Subcutaneous adipose tissue (tissue), 4 donors: Measurements from ENCODE around the gene TACC3. TPM values are rescaled to one million over a fixed set of nuclear protein-coding genes. Genes with fewer than 3 reads are reported as not detected.

Experiments
- total RNA-seq, 4 donors: library from RNA; depleted of rRNA; stranded (reverse); fragments of >200 nt; gene quantifications; one replicate each; pipeline ENCODE4 v1.1.0, GENCODE V29; 2016
- TF ChIP-seq, protein P1 (sequence below): fragments of 450-650 bp; IDR thresholded peaks from one replicate; pipeline ENCODE4 v1.5.1; 2016; ENCODE audit warnings: low read depth, mild to moderate bottlenecking, control low read depth, antibody characterized with exemption, moderate library complexity

TACC3 gene
- total RNA-seq, 4 donors from 2014 or later = 3.9 to 18.1 (median 15.4) TPM

- TF ChIP-seq, protein P1, sequence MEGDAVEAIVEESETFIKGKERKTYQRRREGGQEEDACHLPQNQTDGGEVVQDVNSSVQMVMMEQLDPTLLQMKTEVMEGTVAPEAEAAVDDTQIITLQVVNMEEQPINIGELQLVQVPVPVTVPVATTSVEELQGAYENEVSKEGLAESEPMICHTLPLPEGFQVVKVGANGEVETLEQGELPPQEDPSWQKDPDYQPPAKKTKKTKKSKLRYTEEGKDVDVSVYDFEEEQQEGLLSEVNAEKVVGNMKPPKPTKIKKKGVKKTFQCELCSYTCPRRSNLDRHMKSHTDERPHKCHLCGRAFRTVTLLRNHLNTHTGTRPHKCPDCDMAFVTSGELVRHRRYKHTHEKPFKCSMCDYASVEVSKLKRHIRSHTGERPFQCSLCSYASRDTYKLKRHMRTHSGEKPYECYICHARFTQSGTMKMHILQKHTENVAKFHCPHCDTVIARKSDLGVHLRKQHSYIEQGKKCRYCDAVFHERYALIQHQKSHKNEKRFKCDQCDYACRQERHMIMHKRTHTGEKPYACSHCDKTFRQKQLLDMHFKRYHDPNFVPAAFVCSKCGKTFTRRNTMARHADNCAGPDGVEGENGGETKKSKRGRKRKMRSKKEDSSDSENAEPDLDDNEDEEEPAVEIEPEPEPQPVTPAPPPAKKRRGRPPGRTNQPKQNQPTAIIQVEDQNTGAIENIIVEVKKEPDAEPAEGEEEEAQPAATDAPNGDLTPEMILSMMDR = no peak
Measured at GRCh38 chr4:1721666-1722550, 587 bp downstream of the TACC3 start.

- TF ChIP-seq, protein P1 = no peak
Measured at GRCh38 chr4:1722551-1723118, 1.3 kb downstream of the TACC3 start.

DNA sequence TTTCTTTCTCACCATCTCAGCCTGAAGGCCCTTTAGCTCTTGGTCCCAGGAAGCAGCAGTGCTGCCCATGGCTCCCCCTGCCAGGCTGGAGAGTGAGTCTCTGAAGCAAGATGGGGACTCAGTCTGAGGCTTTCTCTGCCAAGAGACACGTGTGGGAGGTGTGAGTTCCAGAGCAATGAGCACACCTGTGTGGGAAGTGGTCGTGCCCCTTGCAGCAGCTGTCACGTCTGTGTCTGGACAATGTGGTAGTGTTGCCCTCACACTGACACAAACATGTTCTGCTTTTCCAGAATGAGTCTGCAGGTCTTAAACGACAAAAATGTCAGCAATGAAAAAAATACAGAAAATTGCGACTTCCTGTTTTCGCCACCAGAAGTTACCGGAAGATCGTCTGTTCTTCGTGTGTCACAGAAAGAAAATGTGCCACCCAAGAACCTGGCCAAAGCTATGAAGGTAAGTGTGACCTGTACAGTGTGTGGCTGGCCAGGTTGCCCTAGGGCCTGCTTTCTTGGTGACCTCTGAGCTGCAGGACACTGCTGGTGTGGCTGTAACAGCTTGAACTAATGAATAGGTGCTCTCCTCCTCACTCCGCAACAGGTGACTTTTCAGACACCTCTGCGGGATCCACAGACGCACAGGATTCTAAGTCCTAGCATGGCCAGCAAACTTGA, 1.9 kb downstream of the TACC3 start:
- TF ChIP-seq, protein P1 = no peak

DNA sequence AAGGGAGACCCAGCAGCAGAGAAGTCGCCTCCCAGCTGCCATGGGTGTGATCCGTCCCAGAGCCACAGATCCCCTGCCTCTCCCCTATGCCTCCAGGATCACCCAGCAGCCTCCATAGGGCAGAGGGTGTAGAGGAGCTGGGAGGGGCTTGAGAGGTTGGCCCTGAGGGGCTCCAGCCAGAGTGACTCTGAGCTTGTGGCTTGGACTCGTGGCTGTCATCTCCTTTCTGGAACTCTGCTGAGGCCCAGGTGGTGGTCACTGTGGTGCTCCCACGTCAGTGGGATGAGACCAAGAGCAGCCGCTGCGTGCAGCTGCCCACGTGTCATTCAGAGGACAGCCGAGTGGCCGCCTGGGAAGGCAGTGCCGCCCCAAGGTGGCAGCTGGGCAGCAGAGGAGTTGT, 4.2 kb downstream of the TACC3 start:
- TF ChIP-seq, protein P1 = no peak

DNA sequence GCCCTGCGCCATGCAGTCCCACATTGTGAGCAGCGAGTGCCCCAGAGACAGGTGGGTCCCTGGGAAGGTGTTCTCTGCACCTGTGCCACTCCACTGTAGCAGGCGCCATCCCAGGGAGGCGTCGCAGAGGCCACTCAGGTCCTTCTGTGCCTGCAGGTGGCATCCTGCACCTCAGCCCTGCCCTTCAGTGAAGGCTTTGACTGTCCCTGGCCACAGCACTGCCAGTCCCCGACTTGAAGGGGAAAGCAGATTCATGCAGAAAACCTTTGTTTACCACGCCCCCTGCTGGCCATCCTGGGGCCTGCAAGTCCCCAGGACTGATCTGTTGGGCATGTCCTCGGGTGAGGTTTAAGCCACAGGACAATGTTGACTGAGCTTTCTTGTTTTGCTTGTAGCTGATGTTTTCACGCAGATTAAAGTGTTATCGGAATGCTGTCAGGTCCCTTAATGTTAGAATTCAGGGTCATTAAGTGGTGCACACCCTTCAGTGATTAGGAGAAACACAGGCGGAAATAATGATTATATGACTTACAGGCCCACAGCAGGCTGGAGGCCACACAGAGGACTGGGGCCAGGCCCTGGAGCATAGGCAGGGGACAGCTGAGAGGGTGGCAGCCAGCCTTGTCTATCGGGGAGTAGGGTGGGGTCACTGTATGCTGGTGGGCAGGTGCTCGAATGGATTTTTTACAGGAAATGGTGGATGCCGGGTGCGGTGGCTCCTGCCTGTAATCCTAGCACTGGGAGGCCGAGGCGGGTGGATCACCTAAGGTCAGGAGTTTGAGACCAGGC, 5.0 kb downstream of the TACC3 start:
- TF ChIP-seq, protein P1 = no peak

GRCh38 chr4:1727117-1728031, 6.1 kb downstream of the TACC3 start:
- TF ChIP-seq, protein P1 = no peak
